SHP77 (cell line): ENCODE data around the gene KCNJ6.
"Not testable (repeated sequence)": the region's sequence is repeated elsewhere in the genome, so short reads cannot be mapped to it uniquely, and the experiment has no call there.

Experiments used
- DNase-seq, 2 experiments: peaks; one replicate each; lab custom pipeline; 2025; lab: John Stamatoyannopoulos, UW

KCNJ6 gene

GRCh38 chr21:37737996-37738395 is 178.3 kb downstream of the KCNJ6 start:
- DNase-seq: no peak

GRCh38 chr21:37737507-37737906 is 178.8 kb downstream of the KCNJ6 start:
- no peak for DNase-seq

- no peak for DNase-seq
Measured at GRCh38 chr21:37734846-37735245, 181.4 kb downstream of the KCNJ6 start.

- no peak for DNase-seq
Measured at GRCh38 chr21:37732927-37733326, 183.3 kb downstream of the KCNJ6 start.

- no peak for DNase-seq
Measured at GRCh38 chr21:37724201-37724600, 192.1 kb downstream of the KCNJ6 start.

- DNase-seq: no peak
Measured at GRCh38 chr21:37717534-37717933, 198.7 kb downstream of the KCNJ6 start.

- DNase-seq: not testable (repeated sequence)
Measured at GRCh38 chr21:37712569-37712934, 203.7 kb downstream of the KCNJ6 start.

GRCh38 chr21:37711836-37712568 is 204.3 kb downstream of the KCNJ6 start:
- DNase-seq: peak; percentile 72 to 85

- no peak for DNase-seq
Measured at GRCh38 chr21:37711286-37711829, 204.9 kb downstream of the KCNJ6 start.

- peak; percentile 53 to 76 for DNase-seq
Measured at GRCh38 chr21:37710546-37711285, 205.5 kb downstream of the KCNJ6 start.

GRCh38 chr21:37704751-37705150 is 211.5 kb downstream of the KCNJ6 start:
- no peak for DNase-seq

GRCh38 chr21:37702241-37702640 is 214.0 kb downstream of the KCNJ6 start:
- no peak for DNase-seq

GRCh38 chr21:37700641-37701202 is 215.5 kb downstream of the KCNJ6 start:
- peak; percentile 74 to 77 for DNase-seq

- no peak for DNase-seq
Measured at GRCh38 chr21:37699024-37699775, 217.1 kb downstream of the KCNJ6 start.

GRCh38 chr21:37696936-37697335 is 219.3 kb downstream of the KCNJ6 start:
- no peak for DNase-seq

- DNase-seq: no peak
Measured at GRCh38 chr21:37695111-37695510, 221.1 kb downstream of the KCNJ6 start.

GRCh38 chr21:37688952-37689659 is 227.2 kb downstream of the KCNJ6 start:
- DNase-seq: no peak

- no peak for DNase-seq
Measured at GRCh38 chr21:37686991-37687810, 229.1 kb downstream of the KCNJ6 start.

- DNase-seq: no peak
Measured at GRCh38 chr21:37684547-37684946, 231.7 kb downstream of the KCNJ6 start.

GRCh38 chr21:37684115-37684493 is 232.2 kb downstream of the KCNJ6 start:
- DNase-seq: no peak
